ENCODE results near the gene ZBTB7A. TPM values are rescaled to one million over a fixed set of nuclear protein-coding genes. Genes with fewer than 3 reads are reported as not detected.

Gene ZBTB7A
- total and polyA plus RNA-seq, 4 donors, result 7.8 to 53.9 (median 32.4) TPM

DNA sequence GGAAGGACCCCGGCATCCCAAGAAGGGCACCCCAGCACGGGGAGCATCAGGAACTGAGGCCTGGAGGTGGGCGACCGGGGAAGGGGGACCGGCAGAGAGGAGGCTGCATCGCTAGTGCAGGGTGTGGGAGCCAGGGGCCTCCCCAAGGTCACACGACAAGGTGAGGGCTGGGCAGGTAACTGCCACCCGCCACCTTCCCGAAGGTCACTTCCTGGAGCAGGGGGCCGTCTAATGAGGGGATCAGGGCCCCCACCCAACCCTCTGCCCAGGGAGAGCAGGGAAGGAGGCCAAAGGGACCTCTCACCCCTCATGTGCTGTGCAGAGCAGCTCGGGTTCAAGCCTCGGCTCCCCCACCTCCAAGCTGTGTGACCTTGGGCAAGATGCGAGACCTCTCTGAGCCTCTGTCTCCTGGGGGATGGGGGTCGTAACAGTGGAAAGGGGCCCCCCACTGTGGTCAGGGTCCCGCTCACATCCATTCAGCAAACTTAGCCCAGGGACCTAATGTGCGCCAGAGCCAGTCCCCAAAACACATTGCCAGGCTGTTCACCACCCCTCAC lies 6.0 kb downstream of the ZBTB7A start:
- 82 to 84% methylated on average over 16 of the region's 16 CpGs for WGBS, 2 donors
- intact Hi-C loops (cut with DNase I), result no loop called here
- Histone ChIP-seq H3K27ac (ENCODE audit: low read depth in 1 of 2, low read length in 2 of 2) (peak overlapping the region in 1 of 2 donors; percentile 38), H3K27me3 (ENCODE audit: control insufficient read depth in 1 of 2, insufficient read depth in 2 of 2, low read length in 1 of 2) (no peaks in the 10 kb centered on the region), H3K9me3 (ENCODE audit: control insufficient read depth, low read length) (no peaks in the 10 kb centered on the region), H3K4me3 (ENCODE audit: low read length in 2 of 2) (no peak overlapping the region), H3K4me1 (ENCODE audit: control insufficient read depth in 1 of 2, insufficient read depth in 2 of 2, low read length in 2 of 2) (no peaks in the 10 kb centered on the region), H3K36me3 (ENCODE audit: control insufficient read depth in 1 of 2, insufficient read depth in 2 of 2, low read length in 1 of 2) (no peaks in the 10 kb centered on the region)
- no peak for DNase-seq
- no peak for ATAC-seq (ENCODE audit: low FRiP score)

DNA sequence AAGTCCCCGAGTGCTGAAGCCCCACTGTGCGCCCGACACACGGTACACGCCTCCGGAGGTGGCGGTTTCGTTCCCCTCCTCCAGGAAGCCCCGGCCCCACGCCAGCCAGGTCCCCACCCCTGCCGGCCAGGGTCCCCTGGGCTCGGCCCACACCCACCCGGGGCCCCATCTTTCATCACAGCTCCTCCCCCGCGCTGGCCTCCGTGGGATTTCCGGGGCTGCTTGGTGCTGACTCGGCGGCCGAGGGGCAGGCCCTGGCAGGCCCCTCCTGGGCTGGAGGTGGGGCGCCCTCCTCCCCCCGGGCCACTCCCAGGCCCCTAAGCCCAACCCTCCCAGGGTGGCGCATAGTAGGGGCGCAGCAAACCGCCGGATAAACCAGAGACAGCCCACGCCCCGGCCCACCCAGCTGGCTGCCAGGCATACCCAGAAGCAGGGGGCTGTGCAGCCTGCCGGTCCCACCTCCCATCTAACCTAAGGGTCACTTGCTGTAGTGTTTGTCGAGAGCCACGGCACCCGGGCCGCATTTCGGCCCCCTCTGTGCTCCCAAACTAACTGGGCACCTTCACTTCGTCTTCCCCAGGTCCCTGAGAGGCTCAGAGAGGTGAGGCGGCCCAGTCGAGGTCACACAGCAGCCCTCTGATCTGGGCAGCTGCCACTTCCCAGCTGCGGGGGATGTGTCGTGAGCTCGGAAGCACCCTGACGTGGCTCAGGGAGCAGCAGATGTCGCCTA lies 6.6 kb downstream of the ZBTB7A start:
- no peak overlapping the region for H3K4me3 ChIP-seq (ENCODE audit: low read length in 2 of 2)
- WGBS, 2 donors, result 61 to 63% methylated on average over 40 to 42 of the region's 42 CpGs
- H3K27ac ChIP-seq (ENCODE audit: low read depth in 1 of 2, low read length in 2 of 2), result peak overlapping the region; percentile 57 to 70
- peak in 1 of 2 donors; percentile 89 for DNase-seq
- no peaks in the 10 kb centered on the region for H3K9me3 ChIP-seq (ENCODE audit: control insufficient read depth, low read length)
- H3K4me1 ChIP-seq (ENCODE audit: control insufficient read depth in 1 of 2, insufficient read depth in 2 of 2, low read length in 2 of 2), result no peaks in the 10 kb centered on the region
- H3K36me3 ChIP-seq (ENCODE audit: control insufficient read depth in 1 of 2, insufficient read depth in 2 of 2, low read length in 1 of 2), result no peaks in the 10 kb centered on the region
- ATAC-seq (ENCODE audit: low FRiP score), result no peak
- no peaks in the 10 kb centered on the region for H3K27me3 ChIP-seq (ENCODE audit: control insufficient read depth in 1 of 2, insufficient read depth in 2 of 2, low read length in 1 of 2)
- intact Hi-C loops (cut with DNase I), result loop anchor here in 1 of 2 donors (5.0 kb wide), 2 partner anchors 53 to 1793 kb away; partner anchors contain the start of gene PIAS4

DNA sequence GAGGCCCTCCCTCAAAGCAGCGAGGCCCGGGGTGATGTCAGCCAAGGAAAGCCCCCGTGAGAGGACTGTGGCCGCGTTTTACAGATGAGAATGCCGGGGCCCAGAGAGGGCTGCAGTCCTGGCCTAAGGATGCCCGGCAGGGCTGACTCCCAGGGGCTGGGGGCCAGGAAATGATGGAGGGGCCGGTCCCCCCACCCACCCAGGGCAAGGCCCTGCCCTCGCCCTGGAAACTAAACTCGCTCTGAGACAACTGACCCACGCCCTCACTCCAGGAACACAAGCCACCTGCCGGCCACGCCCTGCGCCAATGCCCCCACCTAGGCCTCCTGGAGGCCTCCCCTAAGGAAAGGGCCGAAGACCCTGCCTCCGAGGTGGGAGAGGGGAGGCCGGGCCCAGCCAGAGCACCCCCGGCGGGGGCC lies 7.2 kb downstream of the ZBTB7A start:
- Histone ChIP-seq H3K27me3 (ENCODE audit: control insufficient read depth in 1 of 2, insufficient read depth in 2 of 2, low read length in 1 of 2) (no peaks in the 10 kb centered on the region), H3K4me1 (ENCODE audit: control insufficient read depth in 1 of 2, insufficient read depth in 2 of 2, low read length in 2 of 2) (no peaks in the 10 kb centered on the region), H3K9me3 (ENCODE audit: control insufficient read depth, low read length) (no peaks in the 10 kb centered on the region), H3K27ac (ENCODE audit: low read depth in 1 of 2, low read length in 2 of 2) (peak overlapping the region; percentile 57 to 70), H3K4me3 (ENCODE audit: low read length in 2 of 2) (no peak overlapping the region), H3K36me3 (ENCODE audit: control insufficient read depth in 1 of 2, insufficient read depth in 2 of 2, low read length in 1 of 2) (peaks cover 0 to 4% of the 10 kb centered on the region in 2 donors)
- DNase-seq, result peak in 1 of 2 donors; percentile 76
- intact Hi-C loops (cut with DNase I), result loop anchor here in 1 of 2 donors (5.0 kb wide), 2 partner anchors 52 to 1792 kb away; partner anchors contain the start of gene PIAS4
- no peak for ATAC-seq (ENCODE audit: low FRiP score)
- 39 to 55% methylated on average over 18 to 19 of the region's 19 CpGs for WGBS, 2 donors

DNA sequence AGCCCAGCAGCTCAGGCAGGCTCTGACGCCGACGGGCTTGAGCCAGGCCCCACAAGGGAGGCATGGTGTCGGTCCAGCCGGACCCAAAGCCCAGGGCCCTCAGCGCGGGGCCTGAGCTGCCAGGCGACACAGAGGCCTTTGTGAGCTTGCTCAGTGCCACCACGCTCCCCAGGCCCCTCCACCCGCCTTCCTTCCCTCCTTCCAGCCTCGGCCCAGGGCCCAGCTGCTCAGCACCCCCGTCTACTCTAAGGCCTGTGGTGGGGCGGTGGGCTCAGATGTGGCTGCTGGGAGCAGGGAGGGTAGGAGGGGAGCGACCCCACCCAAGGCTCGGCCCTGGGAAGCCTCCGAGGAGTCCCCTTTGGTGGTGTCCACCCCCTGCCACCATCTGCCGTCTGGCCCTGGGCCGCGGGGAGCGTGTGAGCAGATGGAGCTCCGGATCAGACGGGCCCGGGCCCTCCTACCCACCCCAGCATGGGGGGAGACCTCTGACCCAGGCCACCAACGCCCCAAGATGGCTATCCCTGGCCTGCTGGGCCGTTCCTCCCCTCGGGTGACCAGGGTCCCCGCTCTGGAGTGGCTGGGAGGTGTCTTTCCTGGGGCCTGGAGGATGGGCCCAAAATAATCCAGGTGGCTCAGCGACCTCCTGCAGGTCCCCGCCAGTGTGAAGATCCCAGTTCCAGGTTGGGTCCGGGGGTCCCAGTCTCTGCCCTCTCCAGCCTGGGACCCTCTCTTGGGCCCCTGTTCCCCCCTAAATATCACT lies 7.8 kb downstream of the ZBTB7A start:
- Histone ChIP-seq H3K9me3 (ENCODE audit: control insufficient read depth, low read length) (no peaks in the 10 kb centered on the region), H3K27ac (ENCODE audit: low read depth in 1 of 2, low read length in 2 of 2) (peak overlapping the region; percentile 57 to 70), H3K36me3 (ENCODE audit: control insufficient read depth in 1 of 2, insufficient read depth in 2 of 2, low read length in 1 of 2) (peaks cover 2 to 4% of the 10 kb centered on the region in 2 donors), H3K4me3 (ENCODE audit: low read length in 2 of 2) (no peak overlapping the region), H3K4me1 (ENCODE audit: control insufficient read depth in 1 of 2, insufficient read depth in 2 of 2, low read length in 2 of 2) (no peaks in the 10 kb centered on the region), H3K27me3 (ENCODE audit: control insufficient read depth in 1 of 2, insufficient read depth in 2 of 2, low read length in 1 of 2) (no peaks in the 10 kb centered on the region)
- WGBS, 2 donors, result 31 to 41% methylated on average over 29 to 30 of the region's 30 CpGs
- ATAC-seq (ENCODE audit: low FRiP score), result peak; percentile 23
- intact Hi-C loops (cut with DNase I), result loop anchor here in 1 of 2 donors (5.0 kb wide), 2 partner anchors 52 to 1792 kb away; partner anchors contain the start of gene PIAS4
- peak; percentile 59 to 76 for DNase-seq

DNA sequence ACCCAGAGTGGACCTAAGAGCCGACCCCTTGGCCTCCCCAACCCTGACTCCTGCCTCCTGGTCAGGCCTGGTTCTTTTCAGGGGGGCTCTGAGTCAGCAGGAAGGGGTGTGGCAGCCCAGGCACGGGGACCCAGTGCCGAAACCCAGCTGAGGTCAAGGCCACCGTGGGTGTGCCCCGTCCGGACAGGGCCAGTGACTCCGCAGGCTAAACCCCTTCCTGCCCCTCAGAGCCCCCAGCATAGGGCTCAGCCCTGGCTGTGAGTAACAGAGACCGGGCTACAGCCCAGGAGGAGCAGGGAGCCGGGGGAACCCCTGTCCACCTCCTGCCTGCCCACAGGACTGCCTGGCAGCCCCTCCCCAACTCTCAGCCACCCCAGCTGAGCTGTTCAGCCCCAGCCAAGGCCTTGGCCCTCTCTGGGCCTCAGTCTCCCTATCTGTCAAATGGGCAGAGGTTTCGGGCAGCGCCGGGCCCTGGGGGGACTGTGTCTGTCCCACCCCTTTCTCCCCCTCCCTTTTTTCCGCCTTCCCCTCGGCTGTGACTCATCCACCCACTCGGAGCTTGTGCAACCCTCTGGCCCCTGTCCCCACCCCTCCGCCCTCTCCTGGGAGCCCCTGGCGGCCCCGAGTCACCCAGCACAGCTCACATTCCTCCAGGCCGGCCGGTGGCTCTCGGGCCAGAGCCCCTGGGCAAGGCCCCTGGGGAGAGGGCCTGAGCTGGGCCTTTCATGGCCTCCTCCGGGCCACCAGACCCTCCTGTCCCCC lies 8.6 kb downstream of the ZBTB7A start:
- Histone ChIP-seq H3K27me3 (ENCODE audit: control insufficient read depth in 1 of 2, insufficient read depth in 2 of 2, low read length in 1 of 2) (no peaks in the 10 kb centered on the region), H3K4me1 (ENCODE audit: control insufficient read depth in 1 of 2, insufficient read depth in 2 of 2, low read length in 2 of 2) (no peaks in the 10 kb centered on the region), H3K4me3 (ENCODE audit: low read length in 2 of 2) (no peak overlapping the region), H3K27ac (ENCODE audit: low read depth in 1 of 2, low read length in 2 of 2) (peak overlapping the region; percentile 57 to 70), H3K36me3 (ENCODE audit: control insufficient read depth in 1 of 2, insufficient read depth in 2 of 2, low read length in 1 of 2) (peaks cover 2 to 10% of the 10 kb centered on the region in 2 donors), H3K9me3 (ENCODE audit: control insufficient read depth, low read length) (no peaks in the 10 kb centered on the region)
- peak; percentile 87 for ATAC-seq (ENCODE audit: low FRiP score)
- peak; percentile 94 to 97 for DNase-seq
- intact Hi-C loops (cut with DNase I), result loop anchor here in 1 of 2 donors (5.0 kb wide), 2 partner anchors 51 to 1791 kb away; partner anchors contain the start of gene PIAS4
- 32 to 34% methylated on average over 22 of the region's 22 CpGs for WGBS, 2 donors

DNA sequence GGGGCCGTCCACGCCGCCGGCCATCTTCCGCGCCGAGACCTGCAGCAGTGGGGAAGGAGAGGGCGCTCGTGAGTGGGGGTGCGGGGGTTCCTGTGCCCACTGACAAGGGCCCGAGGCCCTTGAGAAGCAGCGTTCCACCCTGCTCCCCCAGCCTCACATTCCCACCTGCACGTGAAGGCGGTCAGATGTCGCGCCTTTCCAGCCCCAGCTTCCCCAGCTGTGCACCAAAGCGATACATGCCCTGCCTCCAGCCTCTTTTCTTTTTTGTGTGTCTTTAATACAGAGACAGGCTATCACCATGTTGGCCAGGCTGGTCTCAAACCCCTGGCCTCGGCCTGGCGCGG lies 11.5 kb downstream of the ZBTB7A start:
- Histone ChIP-seq H3K4me1 (ENCODE audit: control insufficient read depth in 1 of 2, insufficient read depth in 2 of 2, low read length in 2 of 2) (no peaks in the 10 kb centered on the region), H3K9me3 (ENCODE audit: control insufficient read depth, low read length) (no peaks in the 10 kb centered on the region), H3K4me3 (ENCODE audit: low read length in 2 of 2) (no peak overlapping the region), H3K27me3 (ENCODE audit: control insufficient read depth in 1 of 2, insufficient read depth in 2 of 2, low read length in 1 of 2) (no peaks in the 10 kb centered on the region), H3K27ac (ENCODE audit: low read depth in 1 of 2, low read length in 2 of 2) (no peak overlapping the region), H3K36me3 (ENCODE audit: control insufficient read depth in 1 of 2, insufficient read depth in 2 of 2, low read length in 1 of 2) (peaks cover 2 to 10% of the 10 kb centered on the region in 2 donors)
- ATAC-seq (ENCODE audit: low FRiP score) (no peak), DNase-seq (no peak)
- intact Hi-C loops (cut with DNase I), result loop anchor here in 1 of 2 donors (5.0 kb wide), 2 partner anchors 48 to 1788 kb away; partner anchors contain the start of gene PIAS4
- 93 to 96% methylated on average over 20 of the region's 20 CpGs for WGBS, 2 donors

DNA sequence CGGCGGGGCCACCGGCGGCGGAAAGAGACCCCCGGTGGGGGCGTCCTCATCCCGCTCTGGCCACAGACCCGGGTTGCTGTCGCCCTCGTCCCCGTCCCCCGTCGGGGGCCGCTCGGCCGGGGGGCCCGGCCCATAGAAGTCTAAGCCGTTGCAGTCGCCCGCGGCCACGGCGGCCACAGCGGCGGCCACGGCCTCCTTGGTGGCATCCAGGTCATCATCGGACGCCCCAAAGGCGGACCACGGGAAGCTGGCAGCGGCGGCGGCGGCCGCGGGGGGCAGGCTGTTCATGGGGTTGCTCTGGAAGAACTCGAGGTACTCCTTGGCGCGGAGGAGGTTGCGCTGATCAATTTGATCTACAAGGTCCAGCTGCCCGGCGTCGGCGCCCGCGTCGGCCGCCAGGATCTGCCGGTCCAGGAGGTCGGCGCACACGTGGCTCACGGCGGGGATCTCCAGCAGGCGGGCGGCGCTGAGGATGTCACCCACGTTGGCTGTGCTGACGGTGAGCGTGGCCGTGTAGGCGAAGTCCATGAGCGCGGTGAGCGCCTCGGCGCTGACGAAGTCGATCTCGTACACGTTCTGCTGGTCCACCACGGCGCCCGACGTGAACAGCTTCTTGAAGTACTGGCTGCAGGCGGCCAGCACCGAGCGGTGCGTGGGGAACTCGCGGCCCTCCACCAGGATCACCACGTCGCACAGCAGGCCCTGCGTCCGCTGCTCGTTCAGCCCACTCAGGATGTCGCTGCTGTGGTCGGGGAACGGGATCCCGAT lies 12.1 kb downstream of the ZBTB7A start:
- no peaks in the 10 kb centered on the region for H3K4me1 ChIP-seq (ENCODE audit: control insufficient read depth in 1 of 2, insufficient read depth in 2 of 2, low read length in 2 of 2)

More for the DNA sequence above, 12.1 kb downstream of the ZBTB7A start:
- intact Hi-C loops (cut with DNase I), result loop anchor here in 1 of 2 donors (5.0 kb wide), 2 partner anchors 47 to 1787 kb away; partner anchors contain the start of gene PIAS4
- 96% methylated on average over 88 to 91 of the region's 91 CpGs for WGBS, 2 donors
- Histone ChIP-seq H3K9me3 (ENCODE audit: control insufficient read depth, low read length) (no peaks in the 10 kb centered on the region), H3K4me3 (ENCODE audit: low read length in 2 of 2) (no peak overlapping the region), H3K36me3 (ENCODE audit: control insufficient read depth in 1 of 2, insufficient read depth in 2 of 2, low read length in 1 of 2) (peaks cover 2 to 10% of the 10 kb centered on the region in 2 donors), H3K27ac (ENCODE audit: low read depth in 1 of 2, low read length in 2 of 2) (no peak overlapping the region), H3K27me3 (ENCODE audit: control insufficient read depth in 1 of 2, insufficient read depth in 2 of 2, low read length in 1 of 2) (no peaks in the 10 kb centered on the region)
- ATAC-seq (ENCODE audit: low FRiP score) (no peak), DNase-seq (peak in 1 of 2 donors; percentile 76)

All from aorta (tissue), 5 donors.